DMS79 (cell line): ENCODE measurements around the gene PUM1.

Experiments
- DNase-seq: peaks from one replicate; lab custom pipeline; 2025; lab: John Stamatoyannopoulos, UW

Gene PUM1

GRCh38 chr1:30906631-30907441, 158.7 kb downstream of the PUM1 start:
- no peak for DNase-seq

- no peak for DNase-seq
Observed at GRCh38 chr1:30905916-30906620, 159.4 kb downstream of the PUM1 start.

DNA sequence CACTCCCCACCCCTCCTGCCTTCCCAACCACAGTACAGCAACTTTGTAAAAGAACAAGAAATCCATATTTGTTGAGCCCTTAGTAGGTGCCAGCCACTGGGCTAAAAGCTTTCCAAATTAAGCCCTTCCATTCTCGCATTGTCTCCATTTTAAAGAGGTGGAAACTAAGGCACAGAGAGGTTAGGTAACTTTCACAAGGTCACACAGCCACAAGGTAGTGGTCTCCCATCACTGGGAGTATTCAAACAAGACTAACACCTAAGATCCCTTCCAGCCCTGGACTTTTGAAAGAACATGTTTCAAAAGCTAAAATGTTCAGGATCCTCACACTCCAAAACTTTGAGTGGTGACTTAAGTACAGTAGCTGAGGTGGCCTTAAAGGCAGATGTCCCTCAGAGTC, 160.1 kb downstream of the PUM1 start:
- no peak for DNase-seq

- no peak for DNase-seq
Observed at GRCh38 chr1:30904962-30905335, 160.6 kb downstream of the PUM1 start.

DNA sequence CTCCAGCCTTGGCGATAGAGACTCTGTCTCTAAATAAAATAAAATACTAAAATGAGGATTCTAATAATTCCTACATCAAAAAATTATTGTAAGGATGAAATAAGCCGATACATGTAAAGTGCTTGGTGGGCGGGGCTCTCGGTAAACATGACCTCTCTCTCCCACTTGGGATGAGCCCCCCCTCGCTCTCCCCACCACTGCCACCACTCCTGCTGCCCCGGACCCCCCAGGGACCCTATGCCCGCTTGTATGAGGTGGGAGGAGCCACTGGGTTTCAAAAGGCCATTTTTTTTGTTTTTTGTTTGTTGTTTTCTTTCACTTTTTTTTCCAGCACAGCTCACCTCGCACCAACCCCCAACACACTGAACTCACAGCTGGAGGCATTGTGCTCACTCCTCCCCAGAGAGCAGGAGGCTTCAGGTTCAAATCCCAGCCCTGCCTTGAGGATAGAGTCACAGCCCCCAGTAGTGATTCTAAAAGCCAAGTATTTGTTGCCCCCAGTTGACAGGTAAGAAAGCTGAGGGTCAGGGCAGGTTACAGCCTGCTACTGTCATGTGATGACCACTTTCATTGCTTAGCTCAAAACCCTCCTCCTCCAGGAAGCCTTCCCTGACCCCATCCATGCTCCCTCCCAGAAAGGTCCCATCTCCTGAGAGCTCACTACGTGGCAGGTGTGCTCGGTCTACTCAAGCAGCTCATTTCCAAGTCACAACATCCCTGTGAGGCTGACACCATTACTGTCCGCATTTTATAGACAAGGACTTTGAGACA, 161.1 kb downstream of the PUM1 start:
- no peak for DNase-seq

DNA sequence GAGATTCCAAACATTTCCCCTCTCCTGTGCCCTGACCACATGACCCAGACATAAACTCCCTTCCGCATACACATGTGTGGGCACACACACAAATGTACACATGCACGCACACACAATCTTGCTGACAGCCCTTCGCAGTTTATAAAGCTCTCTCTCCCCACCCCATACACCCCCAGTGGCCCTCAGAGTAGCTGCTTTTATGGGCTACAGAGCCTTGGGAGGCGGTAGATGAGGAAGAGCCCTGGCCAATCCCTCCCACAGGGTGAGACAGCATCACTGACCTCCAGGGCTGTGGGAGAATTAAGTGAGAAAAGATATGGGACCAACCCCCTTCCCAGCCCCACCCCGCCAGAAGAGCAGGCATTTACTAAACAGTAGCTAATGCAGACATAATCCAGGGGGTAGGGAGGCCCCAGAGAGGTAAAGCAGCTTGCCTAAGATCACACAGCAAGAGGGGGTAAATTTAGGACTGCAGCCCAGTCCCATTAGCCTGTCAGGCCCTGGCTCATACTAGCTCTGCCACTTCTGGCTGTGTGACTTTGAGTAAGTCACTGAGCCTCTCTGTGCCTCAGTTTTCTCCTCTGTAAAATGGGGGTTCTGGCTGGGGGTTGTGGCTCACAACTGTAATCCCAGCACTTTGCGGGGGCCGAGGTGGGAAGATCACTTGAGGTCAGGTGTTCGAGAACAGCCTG, 162.0 kb downstream of the PUM1 start:
- DNase-seq: no peak

DNA sequence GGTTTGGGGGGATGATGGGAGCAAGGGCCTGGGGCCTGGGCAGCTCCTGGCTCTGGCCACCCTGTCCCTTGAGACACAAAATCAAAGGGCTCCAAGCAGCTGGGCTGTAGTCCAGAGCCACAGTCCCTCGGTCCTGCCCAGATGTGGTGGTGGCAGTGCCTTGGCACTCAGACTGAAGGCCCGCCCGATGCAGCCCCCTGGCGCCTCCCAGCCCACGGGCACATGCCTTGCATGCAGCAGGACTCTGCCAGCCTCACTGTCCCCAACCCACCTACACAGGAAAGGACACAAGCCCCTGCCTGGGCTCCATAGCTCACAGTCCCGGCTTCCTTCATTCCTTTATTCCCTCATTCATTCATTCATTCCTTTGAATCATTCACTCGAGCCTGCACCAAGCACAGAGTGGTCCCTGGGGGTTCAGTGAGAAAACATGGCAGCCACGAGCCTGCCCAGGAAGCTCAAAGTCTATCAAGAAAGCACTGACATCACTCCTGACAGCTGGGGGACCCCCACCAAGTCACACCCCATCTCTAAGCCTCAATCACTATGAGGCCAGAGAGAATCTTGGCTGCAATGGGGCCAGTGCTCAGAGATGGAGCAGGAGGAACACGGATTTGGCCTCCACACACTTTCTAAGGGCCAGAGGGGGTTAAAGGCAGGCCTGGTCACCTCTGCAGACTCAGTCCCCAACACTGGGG, 162.8 kb downstream of the PUM1 start:
- DNase-seq: no peak

GRCh38 chr1:30901798-30902581, 163.5 kb downstream of the PUM1 start:
- DNase-seq: no peak

DNA sequence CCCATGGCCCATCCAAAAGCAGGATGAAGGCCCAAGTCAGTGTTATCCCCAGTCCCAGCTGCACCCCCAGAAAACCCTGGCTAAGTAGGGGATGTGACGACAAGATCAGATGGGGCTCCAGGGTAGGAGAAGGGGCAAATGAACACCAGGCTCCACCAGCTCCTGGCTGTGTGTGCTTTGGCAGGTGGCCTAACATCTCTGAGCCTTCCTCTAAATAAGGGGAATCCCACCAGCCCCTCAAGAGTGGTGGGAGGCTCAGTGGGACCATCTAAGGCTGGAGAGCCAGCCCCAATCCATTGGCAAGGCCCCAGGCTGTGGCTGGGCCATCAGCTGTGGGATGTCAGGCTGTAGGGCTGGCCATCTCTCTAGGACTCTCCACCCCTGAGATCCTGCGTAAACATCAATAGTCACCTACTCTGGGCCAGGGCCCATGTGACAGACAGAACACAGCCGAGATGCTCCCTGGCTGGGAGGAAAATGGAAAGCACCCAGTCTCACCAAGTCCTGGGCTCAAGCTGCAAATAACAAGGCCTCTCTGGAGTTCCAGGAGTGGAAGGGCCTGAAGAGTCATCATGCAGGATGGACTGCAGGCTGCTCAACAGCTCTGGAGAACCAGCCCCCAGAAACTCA, 164.5 kb downstream of the PUM1 start:
- DNase-seq: no peak

- no peak for DNase-seq
Observed at GRCh38 chr1:30900486-30900885, 165.0 kb downstream of the PUM1 start.

- DNase-seq: no peak
Observed at GRCh38 chr1:30899577-30900389, 165.7 kb downstream of the PUM1 start.

DNA sequence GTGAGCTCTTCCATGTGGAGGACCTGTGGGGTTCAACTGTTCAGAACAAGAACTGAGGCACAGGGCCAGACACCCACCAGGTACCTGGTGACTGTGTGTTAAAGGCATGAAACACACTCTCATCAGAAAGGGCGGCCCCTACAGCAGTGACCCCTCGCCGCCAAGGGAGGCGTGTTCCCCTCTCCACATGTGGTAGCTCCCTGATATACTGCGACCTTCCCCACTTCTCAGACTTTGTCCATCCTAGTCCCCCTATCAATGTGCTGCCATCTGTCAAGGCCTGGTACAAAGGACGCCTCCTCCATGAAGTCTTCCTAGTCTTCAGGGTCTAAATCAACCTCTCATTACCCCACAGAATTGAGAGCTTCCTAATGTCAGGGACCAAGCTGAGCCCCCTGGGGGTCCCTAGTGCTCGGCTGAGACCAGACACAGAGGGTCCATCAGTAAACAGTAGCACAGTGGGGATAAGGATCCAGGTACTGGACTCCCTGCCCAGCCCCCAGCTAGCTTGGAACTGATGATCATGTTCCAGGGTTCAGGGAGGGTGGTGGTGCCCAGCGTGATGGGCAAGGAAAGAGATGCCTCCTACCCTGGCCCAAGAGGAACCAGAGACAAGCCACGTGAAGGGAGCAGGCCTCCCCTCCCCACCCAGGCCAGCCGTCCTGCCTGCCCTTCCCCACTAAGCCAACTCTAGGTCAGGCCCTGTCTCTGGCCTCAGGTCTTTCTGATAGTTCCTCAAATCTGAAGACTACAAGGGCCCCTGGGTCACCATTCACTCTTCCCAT, 167.3 kb downstream of the PUM1 start:
- no peak for DNase-seq

DNA sequence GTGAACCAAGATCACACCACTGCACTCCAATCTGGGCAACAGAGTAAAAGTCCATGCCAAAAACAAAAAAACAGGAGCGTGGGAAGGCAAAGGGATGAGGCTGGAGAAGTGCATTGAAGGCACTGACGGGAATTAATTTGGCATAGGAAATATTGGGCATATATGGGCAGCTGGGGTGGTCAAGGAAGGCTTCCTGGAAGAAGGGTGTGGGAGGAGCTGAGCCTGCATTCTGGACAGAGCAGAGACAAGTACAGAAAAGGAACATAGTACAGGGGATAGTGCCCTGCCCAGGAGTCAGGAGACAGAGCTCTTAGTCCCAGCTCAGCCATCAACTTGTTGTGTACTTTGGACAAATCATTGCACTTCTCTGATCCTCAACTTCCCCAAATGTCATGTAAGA, 168.6 kb downstream of the PUM1 start:
- DNase-seq: no peak

GRCh38 chr1:30895944-30896660, 169.4 kb downstream of the PUM1 start:
- no peak for DNase-seq

GRCh38 chr1:30895382-30895943, 170.1 kb downstream of the PUM1 start:
- no peak for DNase-seq

DNA sequence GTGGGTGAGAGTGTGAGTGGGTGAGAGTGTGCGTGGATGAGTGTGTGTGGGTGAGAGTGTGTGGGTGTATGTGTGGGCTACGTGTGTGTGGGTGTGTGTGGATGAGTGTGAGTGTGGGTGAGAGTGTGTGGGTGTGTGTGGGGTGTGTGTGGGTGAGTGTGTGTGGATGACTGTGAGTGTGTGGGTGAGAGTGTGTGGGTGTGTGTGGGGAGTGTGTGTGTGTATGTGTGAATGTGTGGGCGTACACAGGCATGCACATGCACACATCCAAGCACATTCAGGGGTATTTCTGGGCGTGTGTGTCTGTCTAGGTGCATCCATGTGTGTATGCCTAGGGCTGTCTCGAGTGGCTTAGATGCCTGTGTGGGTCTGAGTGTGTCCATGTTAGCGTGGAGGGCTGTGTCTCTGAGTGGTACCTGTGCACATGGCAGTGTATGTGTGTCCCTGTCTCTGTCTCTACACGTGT, 171.0 kb downstream of the PUM1 start:
- no peak for DNase-seq

DNA sequence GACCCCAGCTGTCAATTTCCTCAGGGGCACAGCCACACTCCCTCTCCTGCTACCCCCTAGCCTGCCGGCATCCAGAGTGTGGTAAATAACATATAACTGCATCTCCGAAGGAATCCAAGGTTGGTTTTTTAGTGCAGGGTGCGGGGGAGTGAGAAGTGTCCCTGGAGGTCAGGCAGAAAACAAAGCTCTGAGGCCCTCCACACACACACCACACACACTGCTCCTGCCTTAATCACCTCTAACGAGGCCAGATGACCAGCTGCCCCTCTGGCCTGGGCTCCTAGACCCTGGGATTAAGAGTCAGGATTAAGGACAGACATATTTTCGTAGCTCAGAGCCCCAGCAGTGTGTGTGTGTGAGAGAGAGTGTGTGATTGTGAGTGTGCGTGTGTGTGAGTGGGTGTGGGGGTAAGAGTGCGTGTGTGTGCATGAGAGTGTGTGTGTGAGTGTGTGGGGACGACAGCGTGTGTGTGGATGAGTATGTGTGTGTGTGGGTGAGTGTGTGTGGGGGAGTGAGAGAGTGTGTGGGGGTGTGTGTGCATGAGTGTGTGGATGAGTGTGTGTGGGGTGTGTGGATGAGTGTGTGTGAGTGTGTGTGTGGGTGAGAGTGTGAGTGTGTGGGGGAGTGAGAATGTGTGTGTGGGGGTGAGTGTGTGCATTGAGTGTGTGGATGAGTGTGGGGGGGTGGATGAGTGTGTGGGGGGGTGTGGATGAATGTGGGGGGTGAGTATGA, 171.6 kb downstream of the PUM1 start:
- no peak for DNase-seq
